ENCODE results near the gene FAM163B. TPM values are rescaled to one million over a fixed set of nuclear protein-coding genes. Genes with fewer than 3 reads are reported as not detected.

Gene FAM163B
- total RNA-seq, 2 donors from 2014 or later = 0.78 TPM; not detected in 1

DNA sequence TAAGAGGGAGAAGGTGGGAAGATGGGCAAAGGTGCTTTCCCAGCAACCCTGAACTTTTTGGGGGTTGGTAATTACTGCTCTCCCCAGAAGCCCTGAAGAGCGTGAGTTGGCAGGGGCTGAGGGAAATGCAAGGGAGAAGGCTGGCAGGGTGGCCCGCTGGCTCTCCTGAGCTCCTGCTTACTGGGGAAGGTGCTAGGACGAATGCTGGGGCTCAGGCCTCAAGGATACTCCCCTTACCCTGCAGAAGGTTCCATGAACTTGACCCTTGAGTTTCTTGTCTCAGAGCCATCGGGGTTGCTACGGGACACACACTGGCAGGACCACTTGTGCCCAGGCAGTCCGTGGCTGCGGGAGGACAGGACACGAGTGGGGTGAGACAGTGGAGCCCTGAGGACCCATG, 1.2 kb downstream of the FAM163B start:
- ATAC-seq (no peak), DNase-seq (no peak)
- TF ChIP-seq, protein P1, sequence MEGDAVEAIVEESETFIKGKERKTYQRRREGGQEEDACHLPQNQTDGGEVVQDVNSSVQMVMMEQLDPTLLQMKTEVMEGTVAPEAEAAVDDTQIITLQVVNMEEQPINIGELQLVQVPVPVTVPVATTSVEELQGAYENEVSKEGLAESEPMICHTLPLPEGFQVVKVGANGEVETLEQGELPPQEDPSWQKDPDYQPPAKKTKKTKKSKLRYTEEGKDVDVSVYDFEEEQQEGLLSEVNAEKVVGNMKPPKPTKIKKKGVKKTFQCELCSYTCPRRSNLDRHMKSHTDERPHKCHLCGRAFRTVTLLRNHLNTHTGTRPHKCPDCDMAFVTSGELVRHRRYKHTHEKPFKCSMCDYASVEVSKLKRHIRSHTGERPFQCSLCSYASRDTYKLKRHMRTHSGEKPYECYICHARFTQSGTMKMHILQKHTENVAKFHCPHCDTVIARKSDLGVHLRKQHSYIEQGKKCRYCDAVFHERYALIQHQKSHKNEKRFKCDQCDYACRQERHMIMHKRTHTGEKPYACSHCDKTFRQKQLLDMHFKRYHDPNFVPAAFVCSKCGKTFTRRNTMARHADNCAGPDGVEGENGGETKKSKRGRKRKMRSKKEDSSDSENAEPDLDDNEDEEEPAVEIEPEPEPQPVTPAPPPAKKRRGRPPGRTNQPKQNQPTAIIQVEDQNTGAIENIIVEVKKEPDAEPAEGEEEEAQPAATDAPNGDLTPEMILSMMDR (IDR thresholded peaks at IDR 0.05) = no peak
- no peak for TF ChIP-seq POLR2A (IDR thresholded peaks at IDR 0.05)
- Histone ChIP-seq H3K27me3 (peaks cover 0 to 11% of the 10 kb centered on the region in 2 donors), H3K9me3 (no peaks in the 10 kb centered on the region), H3K36me3 (replicated peaks in 1 of 2; ENCODE audit: insufficient read depth in 1 of 2, low read depth in 2 of 2) (no peaks in the 10 kb centered on the region), H3K4me3 (no peak overlapping the region), H3K4me1 (peaks cover 6% of the 10 kb centered on the region), H3K27ac (no peak overlapping the region)
- WGBS, 2 donors = 64 to 81% methylated on average over 5 to 8 of the region's 8 CpGs
- intact Hi-C loops (cut with DNase I) = no loop called here

DNA sequence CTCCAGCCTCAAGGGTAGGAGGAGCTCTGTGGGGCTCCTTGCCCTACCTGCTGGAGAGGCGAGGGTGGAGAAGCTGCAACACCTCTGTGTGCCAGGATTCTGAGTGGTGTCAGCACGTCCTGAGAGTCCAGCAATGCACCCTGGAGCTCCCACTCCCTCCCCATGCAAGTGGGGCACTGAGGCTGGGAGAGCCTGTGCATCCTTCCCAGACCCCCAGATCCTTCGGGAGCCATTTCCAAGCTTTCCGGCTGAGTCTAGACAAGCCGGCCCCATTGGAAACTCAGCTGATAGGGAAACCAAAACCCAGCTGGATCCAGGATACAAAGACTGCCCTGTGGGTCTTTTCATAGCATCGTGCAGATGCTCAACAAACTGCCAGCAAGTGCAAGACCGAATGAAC, 1.8 kb downstream of the FAM163B start:
- peaks cover 6% of the 10 kb centered on the region for H3K4me1 ChIP-seq
- H3K36me3 ChIP-seq (replicated peaks in 1 of 2; ENCODE audit: insufficient read depth in 1 of 2, low read depth in 2 of 2) = no peaks in the 10 kb centered on the region
- ATAC-seq (no peak), DNase-seq (no peak)
- H3K4me3 ChIP-seq = no peak overlapping the region
- intact Hi-C loops (cut with DNase I) = no loop called here
- H3K27ac ChIP-seq = no peak overlapping the region
- H3K9me3 ChIP-seq = no peaks in the 10 kb centered on the region
- TF ChIP-seq POLR2A (IDR thresholded peaks at IDR 0.05) = no peak
- WGBS, 2 donors = 49 to 54% methylated on average over 5 to 7 of the region's 7 CpGs
- peaks cover 0 to 11% of the 10 kb centered on the region in 2 donors for H3K27me3 ChIP-seq

DNA sequence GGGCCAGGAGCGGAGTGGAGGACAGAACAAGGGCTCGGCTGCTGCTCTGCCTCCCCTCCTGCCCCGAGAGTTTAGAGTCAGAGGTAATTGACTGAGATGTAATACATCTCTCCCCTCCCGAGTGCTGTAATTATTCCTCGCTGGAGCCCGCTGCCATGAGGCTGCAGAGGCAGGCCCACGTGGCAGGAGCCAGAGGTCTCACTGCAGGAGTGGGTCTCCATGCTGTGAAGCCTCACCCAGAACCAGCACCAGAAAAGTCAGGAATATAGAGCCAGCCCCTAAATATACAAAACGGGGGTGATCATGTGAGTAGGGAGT, 2.5 kb downstream of the FAM163B start:
- TF ChIP-seq, protein P1 (IDR thresholded peaks at IDR 0.05) = no peak
- no peak for TF ChIP-seq POLR2A (IDR thresholded peaks at IDR 0.05)
- no peak for DNase-seq
- H3K9me3 ChIP-seq = no peaks in the 10 kb centered on the region
- H3K4me3 ChIP-seq = no peak overlapping the region
- peaks cover 0 to 11% of the 10 kb centered on the region in 2 donors for H3K27me3 ChIP-seq
- no peak overlapping the region for H3K27ac ChIP-seq
- intact Hi-C loops (cut with DNase I) = no loop called here
- ATAC-seq = no peak
- peaks cover 6% of the 10 kb centered on the region for H3K4me1 ChIP-seq
- WGBS, 2 donors = 36 to 47% methylated on average over 8 of the region's 8 CpGs
- H3K36me3 ChIP-seq (replicated peaks in 1 of 2; ENCODE audit: insufficient read depth in 1 of 2, low read depth in 2 of 2) = no peaks in the 10 kb centered on the region

DNA sequence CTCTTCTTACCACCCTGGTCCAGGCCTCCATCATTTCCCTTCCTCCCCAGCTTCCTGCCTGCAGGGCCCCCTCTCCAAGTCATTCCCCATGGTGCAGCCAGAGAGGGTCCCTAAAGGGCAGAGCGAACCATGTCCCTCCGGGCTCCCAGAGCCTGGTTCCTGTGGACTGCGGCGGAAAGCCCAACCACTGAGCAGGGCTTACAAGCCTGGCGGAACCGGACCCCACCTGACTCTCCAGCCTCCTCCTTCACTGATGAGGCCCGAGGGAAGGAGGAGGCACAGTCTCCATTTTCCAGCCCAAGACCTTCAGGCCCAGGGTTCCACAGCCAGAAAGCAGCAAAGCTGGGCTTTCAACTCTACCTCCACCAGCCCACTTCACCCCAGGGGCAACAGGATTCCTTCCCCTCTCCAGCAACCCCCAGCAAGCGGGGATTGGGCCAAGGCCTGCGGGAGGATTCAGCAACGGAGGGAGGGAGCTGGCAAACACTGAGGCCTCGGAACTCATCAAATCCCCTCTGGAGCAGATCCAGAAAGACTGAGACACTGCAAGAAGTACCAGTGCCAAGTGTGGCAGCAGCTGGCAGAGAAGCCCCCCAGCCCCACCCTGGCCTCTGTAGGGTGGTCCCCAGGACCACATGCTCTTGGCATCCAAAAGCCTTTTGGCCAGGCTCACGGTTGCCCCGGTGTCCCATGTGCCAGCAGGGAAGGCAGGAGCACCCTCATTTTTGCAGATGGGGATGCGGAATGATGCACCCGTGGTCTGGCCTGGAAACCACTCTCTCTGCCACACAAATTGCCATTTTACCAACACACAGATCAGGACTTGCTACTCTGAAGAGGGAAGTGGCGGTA, 3.1 kb downstream of the FAM163B start:
- Histone ChIP-seq H3K4me3 (no peak overlapping the region), H3K27ac (no peak overlapping the region), H3K4me1 (peaks cover 6% of the 10 kb centered on the region), H3K9me3 (no peaks in the 10 kb centered on the region), H3K36me3 (replicated peaks in 1 of 2; ENCODE audit: insufficient read depth in 1 of 2, low read depth in 2 of 2) (no peaks in the 10 kb centered on the region), H3K27me3 (peaks cover 0 to 11% of the 10 kb centered on the region in 2 donors)
- intact Hi-C loops (cut with DNase I) = no loop called here
- TF ChIP-seq, protein P1 (IDR thresholded peaks at IDR 0.05) = no peak
- TF ChIP-seq POLR2A (IDR thresholded peaks at IDR 0.05) = no peak
- DNase-seq = no peak
- 66 to 75% methylated on average over 7 to 16 of the region's 16 CpGs for WGBS, 2 donors
- no peak for ATAC-seq

DNA sequence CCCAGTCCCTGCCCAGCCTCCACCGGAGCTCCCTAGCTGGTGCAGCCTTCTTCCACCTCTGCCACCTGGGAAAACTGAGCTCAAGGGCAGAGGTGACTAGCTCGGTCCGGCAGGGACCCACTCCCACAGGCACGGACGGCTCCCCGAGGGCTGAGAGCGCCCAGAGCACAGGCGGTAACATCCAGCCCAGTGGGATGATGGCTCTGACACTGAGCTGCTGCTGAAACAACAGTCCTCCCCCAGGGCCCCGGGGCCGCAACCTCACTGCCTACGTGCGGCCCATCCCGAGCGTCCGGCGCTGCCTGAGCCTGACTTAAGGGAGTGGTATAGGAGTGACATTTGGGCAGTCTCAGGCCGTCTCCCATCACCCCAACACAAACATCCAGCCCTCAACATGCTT, 3.7 kb downstream of the FAM163B start:
- no peak overlapping the region for H3K4me3 ChIP-seq
- intact Hi-C loops (cut with DNase I) = no loop called here

More for the DNA sequence above, 3.7 kb downstream of the FAM163B start:
- Histone ChIP-seq H3K27ac (no peak overlapping the region), H3K9me3 (no peaks in the 10 kb centered on the region), H3K36me3 (replicated peaks in 1 of 2; ENCODE audit: insufficient read depth in 1 of 2, low read depth in 2 of 2) (no peaks in the 10 kb centered on the region), H3K27me3 (peaks cover 0 to 11% of the 10 kb centered on the region in 2 donors), H3K4me1 (peaks cover 6% of the 10 kb centered on the region)
- ATAC-seq = no peak
- TF ChIP-seq, protein P1 (IDR thresholded peaks at IDR 0.05) = no peak
- TF ChIP-seq POLR2A (IDR thresholded peaks at IDR 0.05) = no peak
- WGBS, 2 donors = 69 to 78% methylated on average over 4 to 17 of the region's 17 CpGs
- no peak for DNase-seq
